SU-DHL-6 (cell line): Measurements from ENCODE around the gene ZNF70.

Source experiments
- H2AFZ ChIP-seq: fragments of 200-600 bp; sonication (generic); 2 replicates; pipeline ENCODE4 v1.6.1; 2014; ENCODE audit warnings: low read depth, mild to moderate bottlenecking, moderate library complexity, mixed read lengths, antibody characterized with exemption, low read length; ENCODE audit not compliant: severe bottlenecking
- H3F3A ChIP-seq: fragments of 200-600 bp; shearing (Covaris generic); 2 replicates; pipeline ENCODE4 v1.6.0; 2016; ENCODE audit warnings: antibody characterized with exemption, mild to moderate bottlenecking; ENCODE audit not compliant: insufficient read depth
- H3K27ac ChIP-seq: fragments of 200-600 bp; sonication (generic); 2 replicates; pipeline ENCODE4 v1.5.1; 2016; ENCODE audit warnings: low read depth, mild to moderate bottlenecking, low read length, moderate library complexity, mixed read lengths
- H3K27me3 ChIP-seq: fragments of 200-600 bp; sonication (generic), shearing (Covaris generic); 2 replicates; pipeline ENCODE4 v1.6.0; 2014; ENCODE audit warnings: mild to moderate bottlenecking, low read length
- H3K36me3 ChIP-seq: fragments of 200-600 bp; sonication (generic); 2 replicates; pipeline ENCODE4 v1.6.1; 2014; ENCODE audit warnings: mild to moderate bottlenecking, low read length, mixed read lengths
- H3K4me2 ChIP-seq: fragments of 300-600, 200-600 bp; shearing (Covaris generic), sonication (generic); 2 replicates; pipeline ENCODE4 v1.6.0; 2014; ENCODE audit warnings: low read length, low read depth, mild to moderate bottlenecking; ENCODE audit not compliant: poor library complexity, severe bottlenecking
- H3K4me3 ChIP-seq: fragments of 200-600 bp; sonication (generic); 2 replicates; pipeline ENCODE4 v1.5.1; 2014; ENCODE audit warnings: antibody characterized with exemption, low read length, mild to moderate bottlenecking, mixed read lengths; ENCODE audit not compliant: insufficient read depth, poor library complexity, severe bottlenecking
- H3K79me2 ChIP-seq: fragments of 200-600 bp; sonication (generic); 2 replicates; pipeline ENCODE4 v1.6.1; 2014; ENCODE audit warnings: mild to moderate bottlenecking, low read length, moderate library complexity; ENCODE audit not compliant: insufficient read depth
- H3K9ac ChIP-seq: fragments of 200-600 bp; sonication (generic); 2 replicates; pipeline ENCODE4 v1.7.0; 2014; ENCODE audit warnings: mild to moderate bottlenecking, low read length
- H3K9me2 ChIP-seq: fragments of 200-600 bp; sonication (generic); replicated peaks from 2 replicates; pipeline ENCODE4 v1.6.1; 2014; ENCODE audit warnings: low read length; ENCODE audit not compliant: insufficient read depth
- H3K9me3 ChIP-seq: fragments of 200-600 bp; sonication (generic); 2 replicates; pipeline ENCODE4 v1.6.1; 2014; ENCODE audit warnings: low read length, mixed read lengths; ENCODE audit not compliant: insufficient read depth
- H4K20me1 ChIP-seq: fragments of 200-600 bp; sonication (generic); 2 replicates; pipeline ENCODE4 v1.6.1; 2014; ENCODE audit warnings: low read depth, mild to moderate bottlenecking, antibody characterized with exemption, low read length, moderate library complexity, mixed read lengths
- EZH2phosphoT487 ChIP-seq: fragments of 200-600 bp; sonication (generic), shearing (Covaris generic); conservative IDR thresholded peaks from 2 replicates; pipeline ENCODE4 v1.6.1; 2018; ENCODE audit warnings: mild to moderate bottlenecking, antibody characterized with exemption, low read length, moderate library complexity, mixed read lengths
- TF ChIP-seq, protein P1 (sequence below): fragments of 200-600 bp; sonication (generic); IDR thresholded peaks from one replicate; pipeline ENCODE4 v1.5.1; 2017; ENCODE audit warnings: antibody characterized with exemption, mild to moderate bottlenecking, low read length, moderate library complexity; ENCODE audit not compliant: insufficient read depth, poor library complexity, severe bottlenecking

Gene ZNF70

DNA sequence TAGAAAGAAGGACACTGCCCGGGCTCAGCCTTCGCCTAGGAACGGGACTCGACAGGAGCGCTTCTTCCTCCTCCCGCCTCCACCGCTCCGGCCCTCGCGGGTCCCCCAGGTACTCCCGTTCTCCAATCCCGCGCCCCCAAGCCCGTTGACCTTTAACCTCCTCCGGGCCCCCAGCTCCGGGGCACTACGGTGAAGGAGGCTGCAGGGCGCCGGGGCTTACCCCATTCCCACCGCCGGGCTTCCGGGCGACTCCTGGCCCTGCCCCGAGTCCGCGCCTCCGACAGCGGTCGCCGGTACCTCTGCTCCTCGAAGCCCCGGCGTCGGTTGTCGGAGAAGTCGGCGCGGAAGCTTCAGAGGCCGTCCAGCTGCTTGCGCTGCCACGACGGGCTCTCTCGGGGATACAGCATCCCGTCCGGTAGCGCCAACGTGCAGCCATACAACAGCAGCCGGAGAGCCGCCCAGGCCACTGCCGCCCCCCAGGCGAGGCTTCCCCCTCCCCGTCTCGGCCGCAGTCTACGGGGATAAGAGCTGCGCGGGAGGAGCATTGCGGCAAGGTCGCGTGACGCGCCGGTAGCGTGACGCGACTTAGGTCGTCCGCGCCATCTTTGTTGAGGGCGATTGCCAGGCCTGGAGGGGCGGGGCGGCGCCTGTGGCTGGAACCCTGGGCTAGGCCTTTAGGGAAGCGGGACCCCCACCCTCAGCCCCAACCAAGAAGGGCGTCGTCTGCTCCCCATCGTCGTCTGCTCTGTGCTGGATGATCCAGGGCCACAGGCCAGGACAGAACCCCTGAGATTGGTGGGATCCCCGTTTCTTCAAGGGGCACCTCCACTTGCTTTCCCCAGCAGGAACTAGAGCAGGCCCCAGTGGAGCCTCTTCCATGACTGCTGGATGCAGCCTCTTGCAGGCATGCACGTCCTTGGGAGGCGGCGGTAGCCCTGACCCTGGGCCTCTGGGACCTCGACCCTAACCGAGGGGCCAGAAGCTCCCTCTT lies 33.8 kb downstream of the ZNF70 start:
- Histone ChIP-seq H3K4me3 (peak overlapping the region; percentile 85), H4K20me1 (no peaks in the 10 kb centered on the region), H3K4me2 (peak overlapping the region; percentile 77), H3F3A (no peaks in the 10 kb centered on the region), H3K27me3 (no peaks in the 10 kb centered on the region), H3K79me2 (peaks cover 15% of the 10 kb centered on the region), H2AFZ (peak overlapping the region; percentile 97), H3K9me2 (no peaks in the 10 kb centered on the region), H3K36me3 (no peaks in the 10 kb centered on the region), H3K27ac (peak overlapping the region; percentile 40), H3K9ac (peak overlapping the region; percentile 84), H3K9me3 (no peaks in the 10 kb centered on the region)
- TF ChIP-seq, protein P1, sequence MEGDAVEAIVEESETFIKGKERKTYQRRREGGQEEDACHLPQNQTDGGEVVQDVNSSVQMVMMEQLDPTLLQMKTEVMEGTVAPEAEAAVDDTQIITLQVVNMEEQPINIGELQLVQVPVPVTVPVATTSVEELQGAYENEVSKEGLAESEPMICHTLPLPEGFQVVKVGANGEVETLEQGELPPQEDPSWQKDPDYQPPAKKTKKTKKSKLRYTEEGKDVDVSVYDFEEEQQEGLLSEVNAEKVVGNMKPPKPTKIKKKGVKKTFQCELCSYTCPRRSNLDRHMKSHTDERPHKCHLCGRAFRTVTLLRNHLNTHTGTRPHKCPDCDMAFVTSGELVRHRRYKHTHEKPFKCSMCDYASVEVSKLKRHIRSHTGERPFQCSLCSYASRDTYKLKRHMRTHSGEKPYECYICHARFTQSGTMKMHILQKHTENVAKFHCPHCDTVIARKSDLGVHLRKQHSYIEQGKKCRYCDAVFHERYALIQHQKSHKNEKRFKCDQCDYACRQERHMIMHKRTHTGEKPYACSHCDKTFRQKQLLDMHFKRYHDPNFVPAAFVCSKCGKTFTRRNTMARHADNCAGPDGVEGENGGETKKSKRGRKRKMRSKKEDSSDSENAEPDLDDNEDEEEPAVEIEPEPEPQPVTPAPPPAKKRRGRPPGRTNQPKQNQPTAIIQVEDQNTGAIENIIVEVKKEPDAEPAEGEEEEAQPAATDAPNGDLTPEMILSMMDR: no peak
- TF ChIP-seq EZH2phosphoT487: no peak

DNA sequence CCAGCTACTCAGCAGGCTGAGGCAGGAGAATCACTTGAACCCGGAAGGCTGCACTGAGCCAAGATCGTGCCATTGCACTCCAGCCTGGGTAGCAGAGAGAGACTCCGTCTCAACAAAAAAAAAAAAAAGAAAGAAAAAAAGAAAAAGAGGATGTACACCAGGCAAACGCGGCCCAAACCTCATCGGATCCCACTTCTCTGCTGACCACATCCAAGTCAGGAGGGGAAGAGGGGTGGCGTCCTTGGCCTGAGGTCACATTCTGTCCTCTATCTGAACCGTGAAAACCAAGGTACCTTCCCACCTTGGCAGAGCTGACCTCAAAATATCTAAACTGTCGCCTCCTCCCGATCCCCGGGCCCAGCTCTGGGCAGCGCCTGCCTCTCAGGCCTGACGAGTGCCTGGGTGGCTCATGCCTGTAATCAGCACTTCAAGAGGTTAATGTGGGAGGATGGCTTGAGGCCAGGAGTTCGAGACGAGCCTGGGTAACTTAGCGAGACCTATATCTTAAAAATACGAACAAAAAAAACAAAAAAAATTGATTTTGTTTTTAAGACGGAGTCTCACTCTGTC lies 35.0 kb downstream of the ZNF70 start:
- Histone ChIP-seq H3K27ac (no peak overlapping the region), H3K9ac (peak overlapping the region; percentile 84), H3K4me3 (peak overlapping the region; percentile 85)

DNA sequence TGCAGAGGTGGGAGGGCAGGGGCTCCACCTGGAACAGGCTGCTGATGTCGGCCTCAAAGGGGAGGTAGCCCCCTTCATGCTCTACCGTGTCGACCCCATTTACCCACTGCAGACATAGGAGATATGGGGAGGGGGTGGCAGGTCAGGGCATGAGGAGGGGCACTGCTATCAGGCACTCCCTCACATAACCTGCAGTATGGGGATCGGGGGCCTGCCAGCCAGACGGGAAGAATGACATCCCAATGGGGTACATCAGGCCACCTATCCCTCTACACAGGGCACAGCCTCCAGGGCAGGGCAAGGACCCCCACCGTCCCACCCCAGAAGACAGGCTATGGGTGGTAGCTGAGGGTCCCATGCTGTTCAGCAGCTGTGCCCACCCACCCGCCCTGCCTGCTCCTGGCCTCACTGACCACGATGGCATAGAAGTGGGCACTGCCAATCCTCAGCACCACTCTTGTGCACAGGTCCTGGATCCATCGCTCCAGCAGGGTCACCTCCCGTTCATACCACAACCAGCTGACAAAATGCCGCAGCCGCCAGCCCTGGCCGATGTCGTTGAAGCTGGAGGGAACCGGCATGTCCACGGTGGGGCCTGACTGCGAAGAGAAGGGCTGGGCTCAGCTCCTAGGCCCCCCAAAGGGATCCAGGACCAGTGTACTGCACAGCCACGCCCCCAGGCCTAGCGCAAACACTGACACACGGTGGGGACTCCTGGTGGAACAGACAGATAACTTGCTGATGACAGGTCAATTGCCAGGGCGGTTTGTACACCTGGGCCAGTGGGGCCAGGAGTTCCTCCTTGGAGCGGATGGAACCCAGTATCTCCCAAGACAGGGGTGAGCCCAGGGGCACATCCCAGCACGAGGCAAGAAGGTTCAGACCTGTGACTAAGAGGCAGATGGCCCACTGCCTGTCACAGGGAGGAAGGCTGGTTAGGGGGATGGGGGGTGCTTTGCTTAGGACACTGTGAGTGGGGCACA lies 36.0 kb downstream of the ZNF70 start:
- Histone ChIP-seq H3K27ac (no peak overlapping the region), H4K20me1 (no peaks in the 10 kb centered on the region), H3K79me2 (peaks cover 15% of the 10 kb centered on the region), H3K9me3 (no peaks in the 10 kb centered on the region), H3K4me2 (no peak overlapping the region), H2AFZ (no peak overlapping the region), H3K36me3 (0 out of 2 replicates have a peak, but pooled peaks cover under 1% of the 10 kb centered on the region), H3K4me3 (no peak overlapping the region), H3K9me2 (no peaks in the 10 kb centered on the region), H3K27me3 (no peaks in the 10 kb centered on the region), H3K9ac (no peak overlapping the region), H3F3A (no peaks in the 10 kb centered on the region)
- TF ChIP-seq EZH2phosphoT487: no peak
- TF ChIP-seq, protein P1: no peak

More for the DNA sequence above, 35.0 kb downstream of the ZNF70 start:
- Histone ChIP-seq H3K4me2 (peak overlapping the region; percentile 77), H3F3A (no peaks in the 10 kb centered on the region), H3K9me2 (no peaks in the 10 kb centered on the region), H3K9me3 (no peaks in the 10 kb centered on the region), H4K20me1 (no peaks in the 10 kb centered on the region), H3K79me2 (peaks cover 15% of the 10 kb centered on the region), H2AFZ (no peak overlapping the region), H3K36me3 (no peaks in the 10 kb centered on the region), H3K27me3 (no peaks in the 10 kb centered on the region)
- TF ChIP-seq, protein P1: no peak
- TF ChIP-seq EZH2phosphoT487: no peak
